ENCODE measurements around the gene MCTP2.

Gene MCTP2

GRCh38 chr15:94230883-94231722 is at the start of gene MCTP2:
MCTP2 (plus strand) TSS chr15:94231561; CDS start chr15:94298266, 66,705 bp downstream.
- H3K4me1 ChIP-seq (ENCODE audit: control insufficient read depth, low read length) = peaks cover 73% of the 10 kb centered on the region
- peaks cover 53% of the 10 kb centered on the region for H3K79me2 ChIP-seq (ENCODE audit: control insufficient read depth, low read length)
- H3K4me3 ChIP-seq (ENCODE audit: low read length) = peak within 1 kb of the TSS; percentile 98
- H3K9me3 ChIP-seq (ENCODE audit: control insufficient read depth, insufficient read depth, low read length) = no peaks in the 10 kb centered on the region
- TF ChIP-seq, protein P1, sequence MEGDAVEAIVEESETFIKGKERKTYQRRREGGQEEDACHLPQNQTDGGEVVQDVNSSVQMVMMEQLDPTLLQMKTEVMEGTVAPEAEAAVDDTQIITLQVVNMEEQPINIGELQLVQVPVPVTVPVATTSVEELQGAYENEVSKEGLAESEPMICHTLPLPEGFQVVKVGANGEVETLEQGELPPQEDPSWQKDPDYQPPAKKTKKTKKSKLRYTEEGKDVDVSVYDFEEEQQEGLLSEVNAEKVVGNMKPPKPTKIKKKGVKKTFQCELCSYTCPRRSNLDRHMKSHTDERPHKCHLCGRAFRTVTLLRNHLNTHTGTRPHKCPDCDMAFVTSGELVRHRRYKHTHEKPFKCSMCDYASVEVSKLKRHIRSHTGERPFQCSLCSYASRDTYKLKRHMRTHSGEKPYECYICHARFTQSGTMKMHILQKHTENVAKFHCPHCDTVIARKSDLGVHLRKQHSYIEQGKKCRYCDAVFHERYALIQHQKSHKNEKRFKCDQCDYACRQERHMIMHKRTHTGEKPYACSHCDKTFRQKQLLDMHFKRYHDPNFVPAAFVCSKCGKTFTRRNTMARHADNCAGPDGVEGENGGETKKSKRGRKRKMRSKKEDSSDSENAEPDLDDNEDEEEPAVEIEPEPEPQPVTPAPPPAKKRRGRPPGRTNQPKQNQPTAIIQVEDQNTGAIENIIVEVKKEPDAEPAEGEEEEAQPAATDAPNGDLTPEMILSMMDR (IDR thresholded peaks at IDR 0.05; ENCODE audit: low read depth, low read length, poor library complexity, severe bottlenecking) = peak; percentile 48
- no peak for TF ChIP-seq EZH2phosphoT487 (IDR thresholded peaks at IDR 0.05; ENCODE audit: borderline replicate concordance, low read length)
- peak within 1 kb of the TSS; percentile 96 for H3K4me2 ChIP-seq (ENCODE audit: low read length)
- peaks cover 10% of the 10 kb centered on the region for H4K20me1 ChIP-seq (ENCODE audit: control insufficient read depth, insufficient read depth, low read depth, low read length)
- H3K9me2 ChIP-seq (replicated peaks; ENCODE audit: control insufficient read depth, low read length) = no peaks in the 10 kb centered on the region
- H3K27ac ChIP-seq (ENCODE audit: low read depth, low read length) = peak within 1 kb of the TSS; percentile 95
- peaks cover 30% of the 10 kb centered on the region for H3K36me3 ChIP-seq (ENCODE audit: control insufficient read depth, low read length)
- peaks cover 29% of the 10 kb centered on the region for H3F3A ChIP-seq (ENCODE audit: control insufficient read depth, insufficient read depth)
- H3K27me3 ChIP-seq (ENCODE audit: control insufficient read depth, low read length) = peaks cover 9% of the 10 kb centered on the region; the same call in 1 of the 2 replicates

GRCh38 chr15:94182883-94183282 is 48.5 kb upstream of the MCTP2 start:
- H3F3A ChIP-seq (ENCODE audit: control insufficient read depth, insufficient read depth) = no peaks in the 10 kb centered on the region
- H4K20me1 ChIP-seq (ENCODE audit: control insufficient read depth, insufficient read depth, low read depth, low read length) = no peaks in the 10 kb centered on the region
- H3K4me3 ChIP-seq (ENCODE audit: low read length) = no peak overlapping the region
- no peaks in the 10 kb centered on the region for H3K9me3 ChIP-seq (ENCODE audit: control insufficient read depth, insufficient read depth, low read length)
- H3K4me2 ChIP-seq (ENCODE audit: low read length) = no peak overlapping the region
- TF ChIP-seq, protein P1 (IDR thresholded peaks at IDR 0.05; ENCODE audit: low read depth, low read length, poor library complexity, severe bottlenecking) = no peak
- no peak for TF ChIP-seq EZH2phosphoT487 (IDR thresholded peaks at IDR 0.05; ENCODE audit: borderline replicate concordance, low read length)
- H3K27ac ChIP-seq (ENCODE audit: low read depth, low read length) = no peak overlapping the region
- H3K36me3 ChIP-seq (ENCODE audit: control insufficient read depth, low read length) = no peaks in the 10 kb centered on the region
- no peaks in the 10 kb centered on the region for H3K79me2 ChIP-seq (ENCODE audit: control insufficient read depth, low read length)
- no peaks in the 10 kb centered on the region for H3K27me3 ChIP-seq (ENCODE audit: control insufficient read depth, low read length)
- no peaks in the 10 kb centered on the region for H3K9me2 ChIP-seq (replicated peaks; ENCODE audit: control insufficient read depth, low read length)
- no peaks in the 10 kb centered on the region for H3K4me1 ChIP-seq (ENCODE audit: control insufficient read depth, low read length)

DNA sequence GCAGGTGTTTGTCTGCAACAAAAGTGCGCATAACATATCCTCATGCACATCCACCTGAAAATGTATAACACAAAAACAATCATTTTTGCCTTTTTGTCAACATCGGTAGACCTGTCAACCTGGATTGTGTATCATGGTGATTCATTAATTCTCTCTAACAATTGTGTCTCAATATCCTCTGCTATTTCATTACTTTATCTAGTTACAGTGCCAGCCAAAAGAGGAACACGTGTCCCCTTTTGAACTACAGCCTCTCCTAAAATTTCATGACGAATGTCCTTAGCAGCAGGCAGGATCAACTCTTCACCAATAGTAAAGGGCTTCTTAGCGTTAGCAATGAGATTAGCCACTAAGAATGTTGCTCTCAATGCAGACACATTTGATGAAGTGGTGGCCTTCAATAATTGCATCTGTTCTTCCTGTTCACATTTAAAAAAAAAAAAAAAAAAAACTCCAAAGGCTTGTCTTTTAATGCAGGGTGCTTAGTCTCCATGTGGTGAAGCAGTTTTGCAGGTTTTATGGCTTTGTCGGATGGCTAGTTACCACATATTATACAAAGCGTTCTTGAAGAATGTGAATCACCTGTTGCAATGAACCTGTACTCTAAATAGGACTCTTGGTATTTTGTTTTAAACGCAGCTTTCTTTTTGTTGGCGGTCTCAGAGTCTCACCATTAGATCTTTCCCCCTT is 45.7 kb upstream of the MCTP2 start:
- TF ChIP-seq, protein P1 (IDR thresholded peaks at IDR 0.05; ENCODE audit: low read depth, low read length, poor library complexity, severe bottlenecking) = no peak
- no peak for TF ChIP-seq EZH2phosphoT487 (IDR thresholded peaks at IDR 0.05; ENCODE audit: borderline replicate concordance, low read length)
- no peaks in the 10 kb centered on the region for H3F3A ChIP-seq (ENCODE audit: control insufficient read depth, insufficient read depth)

More for the DNA sequence above, 45.7 kb upstream of the MCTP2 start:
- Histone ChIP-seq H3K9me2 (replicated peaks; ENCODE audit: control insufficient read depth, low read length) (no peaks in the 10 kb centered on the region), H3K79me2 (ENCODE audit: control insufficient read depth, low read length) (no peaks in the 10 kb centered on the region), H3K9me3 (ENCODE audit: control insufficient read depth, insufficient read depth, low read length) (no peaks in the 10 kb centered on the region), H3K4me1 (ENCODE audit: control insufficient read depth, low read length) (no peaks in the 10 kb centered on the region), H3K4me3 (ENCODE audit: low read length) (no peak overlapping the region), H3K27ac (ENCODE audit: low read depth, low read length) (no peak overlapping the region), H3K36me3 (ENCODE audit: control insufficient read depth, low read length) (no peaks in the 10 kb centered on the region), H3K27me3 (ENCODE audit: control insufficient read depth, low read length) (no peaks in the 10 kb centered on the region), H3K4me2 (ENCODE audit: low read length) (no peak overlapping the region), H4K20me1 (ENCODE audit: control insufficient read depth, insufficient read depth, low read depth, low read length) (no peaks in the 10 kb centered on the region)

Data from DOHH2 (cell line).